HepG2 (cell line): ENCODE data around the gene CIAPIN1. TPM values are rescaled to one million over a fixed set of nuclear protein-coding genes. Genes with fewer than 3 reads are reported as not detected.
A peak's percentile ranks its signal among the peaks of the same experiment; 100 is the strongest.

Experiments
- EP300 ChIP-seq, 3 experiments: sonication (generic) in 1 of 3; formaldehyde crosslinking in 1 of 3; IDR thresholded peaks; 2 replicates each; pipeline versions ENCODE4 v1.5.1 to v1.6.1; 2011 to 2020; ENCODE audit warnings: low read depth in 2 of 3, low read length in 2 of 3, borderline replicate concordance in 1 of 3, improper control_type of control experiment in 1 of 3, mild to moderate bottlenecking in 1 of 3, missing genetic modification reagents in 1 of 3, moderate library complexity in 1 of 3
- FOXA1 ChIP-seq, 2 experiments: fragments of 450-650 bp in 1 of 2; sonication (generic) in 1 of 2; formaldehyde crosslinking in 1 of 2; IDR thresholded peaks; 2 replicates each; pipeline versions ENCODE4 v1.4.0 to v1.6.1; 2016 to 2020; ENCODE audit warnings: missing genetic modification reagents in 1 of 2
- HNRNPLL ChIP-seq: fragments of 200-400 bp; formaldehyde crosslinking; IDR thresholded peaks from 2 replicates; pipeline ENCODE4 v1.6.1; 2017; ENCODE audit warnings: mild to moderate bottlenecking, low read depth, low read length; ENCODE audit not compliant: poor library complexity, severe bottlenecking
- NFIC ChIP-seq: IDR thresholded peaks from 2 replicates; pipeline ENCODE4 v1.6.1; 2012; ENCODE audit warnings: mild to moderate bottlenecking, low read length, inconsistent platforms
- ZNF343 ChIP-seq: sonication (generic); formaldehyde crosslinking; IDR thresholded peaks from 2 replicates; pipeline ENCODE4 v1.4.0; 2020; ENCODE audit warnings: mild to moderate bottlenecking, missing genetic modification reagents
- ZNF552 ChIP-seq: sonication (generic); formaldehyde crosslinking; IDR thresholded peaks from 2 replicates; pipeline ENCODE4 v1.9.0; 2022; ENCODE audit warnings: missing genetic modification reagents, mild to moderate bottlenecking, borderline replicate concordance
- ZNF761 ChIP-seq: sonication (generic); formaldehyde crosslinking; conservative IDR thresholded peaks from 2 replicates; pipeline ENCODE4 v1.4.0; 2020; ENCODE audit warnings: mild to moderate bottlenecking, missing genetic modification reagents
- polyA plus RNA-seq, 8 experiments: library from polyadenylated mRNA; depleted of rRNA in 3 of 8; stranded (reverse) in 7 of 8; unstranded in 1 of 8; fragments of >200 nt; fragmentation: Illumina TruSeq in 4 of 8; extraction: Trizol in 4 of 8; gene quantifications; 2 replicates each; pipeline versions ENCODE4 v1.2.1 to v1.2.3, GENCODE V29; 2011 to 2016; ENCODE audit warnings: low read depth in 4 of 8, missing spikeins in 1 of 8, mixed read lengths in 1 of 8; ENCODE audit not compliant: insufficient read depth in 1 of 8
- total RNA-seq, 5 experiments: library from RNA; depleted of rRNA; stranded (reverse); fragments of >200 nt; fragmentation: Illumina TruSeq; extraction: Trizol; gene quantifications; 2 replicates each; pipeline ENCODE4 v1.2.3, GENCODE V29; 2016; ENCODE audit warnings: low read depth in 1 of 5
- TF ChIP-seq, protein P1 (sequence below): sonication (generic); formaldehyde crosslinking; IDR thresholded peaks from 2 replicates; pipeline ENCODE4 v1.5.0; 2020; ENCODE audit warnings: mild to moderate bottlenecking, missing genetic modification reagents, borderline replicate concordance
- TF ChIP-seq, protein P2 (sequence below): sonication (generic); formaldehyde crosslinking; IDR thresholded peaks from 2 replicates; pipeline ENCODE4 v1.4.0; 2020; ENCODE audit warnings: mild to moderate bottlenecking, missing genetic modification reagents
- TF ChIP-seq, protein P3 (sequence below): sonication (generic); formaldehyde crosslinking; IDR thresholded peaks from 2 replicates; pipeline ENCODE4 v1.4.0; 2020; ENCODE audit warnings: mild to moderate bottlenecking, missing genetic modification reagents
- TF ChIP-seq, protein P4 (sequence below): sonication (generic); formaldehyde crosslinking; IDR thresholded peaks from 2 replicates; pipeline ENCODE4 v1.8.1; 2023; ENCODE audit warnings: mild to moderate bottlenecking, missing genetic modification reagents

Gene CIAPIN1
- total and polyA plus RNA-seq, 2 of the 13 experiments (the other 11 are each of a cell fraction or from before 2014, with no cell fraction given), result 69.3 to 89.7 TPM

DNA sequence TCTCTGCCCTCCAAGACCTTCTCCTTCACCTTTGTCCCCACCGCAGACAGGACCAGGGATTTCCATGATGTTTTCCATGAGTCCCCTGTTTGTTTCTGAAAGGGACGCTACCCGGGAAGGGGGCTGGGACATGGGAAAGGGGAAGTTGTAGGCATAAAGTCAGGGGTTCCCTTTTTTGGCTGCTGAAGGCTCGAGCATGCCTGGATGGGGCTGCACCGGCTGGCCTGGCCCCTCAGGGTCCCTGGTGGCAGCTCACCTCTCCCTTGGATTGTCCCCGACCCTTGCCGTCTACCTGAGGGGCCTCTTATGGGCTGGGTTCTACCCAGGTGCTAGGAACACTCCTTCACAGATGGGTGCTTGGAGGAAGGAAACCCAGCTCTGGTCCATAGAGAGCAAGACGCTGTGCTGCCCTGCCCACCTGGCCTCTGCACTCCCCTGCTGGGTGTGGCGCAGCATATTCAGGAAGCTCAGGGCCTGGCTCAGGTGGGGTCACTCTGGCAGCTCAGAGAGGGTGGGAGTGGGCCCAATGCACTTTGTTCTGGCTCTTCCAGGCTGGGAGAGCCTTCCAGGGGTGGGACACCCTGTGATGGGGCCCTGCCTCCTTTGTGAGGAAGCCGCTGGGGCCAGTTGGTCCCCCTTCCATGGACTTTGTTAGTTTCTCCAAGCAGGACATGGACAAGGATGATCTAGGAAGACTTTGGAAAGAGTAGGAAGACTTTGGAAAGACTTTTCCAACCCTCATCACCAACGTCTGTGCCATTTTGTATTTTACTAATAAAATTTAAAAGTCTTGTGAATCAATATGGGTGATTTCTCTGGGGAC, 62.7 kb downstream of the CIAPIN1 start (continued):
- no peak for TF ChIP-seq FOXA1 (IDR thresholded peaks at IDR 0.05)
- TF ChIP-seq FOXA1 (CRISPR knock-in tag; IDR thresholded peaks at IDR 0.05), result 0 out of 2 replicates have a peak, but pooled peaks have one; percentile 10
- TF ChIP-seq, protein P1, sequence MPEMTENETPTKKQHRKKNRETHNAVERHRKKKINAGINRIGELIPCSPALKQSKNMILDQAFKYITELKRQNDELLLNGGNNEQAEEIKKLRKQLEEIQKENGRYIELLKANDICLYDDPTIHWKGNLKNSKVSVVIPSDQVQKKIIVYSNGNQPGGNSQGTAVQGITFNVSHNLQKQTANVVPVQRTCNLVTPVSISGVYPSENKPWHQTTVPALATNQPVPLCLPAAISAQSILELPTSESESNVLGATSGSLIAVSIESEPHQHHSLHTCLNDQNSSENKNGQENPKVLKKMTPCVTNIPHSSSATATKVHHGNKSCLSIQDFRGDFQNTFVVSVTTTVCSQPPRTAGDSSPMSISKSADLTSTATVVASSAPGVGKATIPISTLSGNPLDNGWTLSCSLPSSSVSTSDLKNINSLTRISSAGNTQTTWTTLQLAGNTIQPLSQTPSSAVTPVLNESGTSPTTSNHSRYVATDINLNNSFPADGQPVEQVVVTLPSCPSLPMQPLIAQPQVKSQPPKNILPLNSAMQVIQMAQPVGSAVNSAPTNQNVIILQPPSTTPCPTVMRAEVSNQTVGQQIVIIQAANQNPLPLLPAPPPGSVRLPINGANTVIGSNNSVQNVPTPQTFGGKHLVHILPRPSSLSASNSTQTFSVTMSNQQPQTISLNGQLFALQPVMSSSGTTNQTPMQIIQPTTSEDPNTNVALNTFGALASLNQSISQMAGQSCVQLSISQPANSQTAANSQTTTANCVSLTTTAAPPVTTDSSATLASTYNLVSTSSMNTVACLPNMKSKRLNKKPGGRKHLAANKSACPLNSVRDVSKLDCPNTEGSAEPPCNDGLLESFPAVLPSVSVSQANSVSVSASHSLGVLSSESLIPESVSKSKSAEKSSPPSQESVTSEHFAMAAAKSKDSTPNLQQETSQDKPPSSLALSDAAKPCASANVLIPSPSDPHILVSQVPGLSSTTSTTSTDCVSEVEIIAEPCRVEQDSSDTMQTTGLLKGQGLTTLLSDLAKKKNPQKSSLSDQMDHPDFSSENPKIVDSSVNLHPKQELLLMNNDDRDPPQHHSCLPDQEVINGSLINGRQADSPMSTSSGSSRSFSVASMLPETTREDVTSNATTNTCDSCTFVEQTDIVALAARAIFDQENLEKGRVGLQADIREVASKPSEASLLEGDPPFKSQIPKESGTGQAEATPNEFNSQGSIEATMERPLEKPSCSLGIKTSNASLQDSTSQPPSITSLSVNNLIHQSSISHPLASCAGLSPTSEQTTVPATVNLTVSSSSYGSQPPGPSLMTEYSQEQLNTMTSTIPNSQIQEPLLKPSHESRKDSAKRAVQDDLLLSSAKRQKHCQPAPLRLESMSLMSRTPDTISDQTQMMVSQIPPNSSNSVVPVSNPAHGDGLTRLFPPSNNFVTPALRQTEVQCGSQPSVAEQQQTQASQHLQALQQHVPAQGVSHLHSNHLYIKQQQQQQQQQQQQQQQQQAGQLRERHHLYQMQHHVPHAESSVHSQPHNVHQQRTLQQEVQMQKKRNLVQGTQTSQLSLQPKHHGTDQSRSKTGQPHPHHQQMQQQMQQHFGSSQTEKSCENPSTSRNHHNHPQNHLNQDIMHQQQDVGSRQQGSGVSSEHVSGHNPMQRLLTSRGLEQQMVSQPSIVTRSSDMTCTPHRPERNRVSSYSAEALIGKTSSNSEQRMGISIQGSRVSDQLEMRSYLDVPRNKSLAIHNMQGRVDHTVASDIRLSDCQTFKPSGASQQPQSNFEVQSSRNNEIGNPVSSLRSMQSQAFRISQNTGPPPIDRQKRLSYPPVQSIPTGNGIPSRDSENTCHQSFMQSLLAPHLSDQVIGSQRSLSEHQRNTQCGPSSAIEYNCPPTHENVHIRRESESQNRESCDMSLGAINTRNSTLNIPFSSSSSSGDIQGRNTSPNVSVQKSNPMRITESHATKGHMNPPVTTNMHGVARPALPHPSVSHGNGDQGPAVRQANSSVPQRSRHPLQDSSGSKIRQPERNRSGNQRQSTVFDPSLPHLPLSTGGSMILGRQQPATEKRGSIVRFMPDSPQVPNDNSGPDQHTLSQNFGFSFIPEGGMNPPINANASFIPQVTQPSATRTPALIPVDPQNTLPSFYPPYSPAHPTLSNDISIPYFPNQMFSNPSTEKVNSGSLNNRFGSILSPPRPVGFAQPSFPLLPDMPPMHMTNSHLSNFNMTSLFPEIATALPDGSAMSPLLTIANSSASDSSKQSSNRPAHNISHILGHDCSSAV (CRISPR knock-in tag), result 0 out of 2 replicates have a peak, but pooled peaks have one; percentile 21
- TF ChIP-seq, protein P2, sequence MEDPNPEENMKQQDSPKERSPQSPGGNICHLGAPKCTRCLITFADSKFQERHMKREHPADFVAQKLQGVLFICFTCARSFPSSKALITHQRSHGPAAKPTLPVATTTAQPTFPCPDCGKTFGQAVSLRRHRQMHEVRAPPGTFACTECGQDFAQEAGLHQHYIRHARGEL, result peak; percentile 95
- TF ChIP-seq ZNF343 (CRISPR knock-in tag), result peak; percentile 19; the same call in 1 of the 2 replicates
- 0 out of 2 replicates have a peak, but pooled peaks have one; percentile 56 for TF ChIP-seq ZNF761 (CRISPR knock-in tag)
- TF ChIP-seq, protein P3, sequence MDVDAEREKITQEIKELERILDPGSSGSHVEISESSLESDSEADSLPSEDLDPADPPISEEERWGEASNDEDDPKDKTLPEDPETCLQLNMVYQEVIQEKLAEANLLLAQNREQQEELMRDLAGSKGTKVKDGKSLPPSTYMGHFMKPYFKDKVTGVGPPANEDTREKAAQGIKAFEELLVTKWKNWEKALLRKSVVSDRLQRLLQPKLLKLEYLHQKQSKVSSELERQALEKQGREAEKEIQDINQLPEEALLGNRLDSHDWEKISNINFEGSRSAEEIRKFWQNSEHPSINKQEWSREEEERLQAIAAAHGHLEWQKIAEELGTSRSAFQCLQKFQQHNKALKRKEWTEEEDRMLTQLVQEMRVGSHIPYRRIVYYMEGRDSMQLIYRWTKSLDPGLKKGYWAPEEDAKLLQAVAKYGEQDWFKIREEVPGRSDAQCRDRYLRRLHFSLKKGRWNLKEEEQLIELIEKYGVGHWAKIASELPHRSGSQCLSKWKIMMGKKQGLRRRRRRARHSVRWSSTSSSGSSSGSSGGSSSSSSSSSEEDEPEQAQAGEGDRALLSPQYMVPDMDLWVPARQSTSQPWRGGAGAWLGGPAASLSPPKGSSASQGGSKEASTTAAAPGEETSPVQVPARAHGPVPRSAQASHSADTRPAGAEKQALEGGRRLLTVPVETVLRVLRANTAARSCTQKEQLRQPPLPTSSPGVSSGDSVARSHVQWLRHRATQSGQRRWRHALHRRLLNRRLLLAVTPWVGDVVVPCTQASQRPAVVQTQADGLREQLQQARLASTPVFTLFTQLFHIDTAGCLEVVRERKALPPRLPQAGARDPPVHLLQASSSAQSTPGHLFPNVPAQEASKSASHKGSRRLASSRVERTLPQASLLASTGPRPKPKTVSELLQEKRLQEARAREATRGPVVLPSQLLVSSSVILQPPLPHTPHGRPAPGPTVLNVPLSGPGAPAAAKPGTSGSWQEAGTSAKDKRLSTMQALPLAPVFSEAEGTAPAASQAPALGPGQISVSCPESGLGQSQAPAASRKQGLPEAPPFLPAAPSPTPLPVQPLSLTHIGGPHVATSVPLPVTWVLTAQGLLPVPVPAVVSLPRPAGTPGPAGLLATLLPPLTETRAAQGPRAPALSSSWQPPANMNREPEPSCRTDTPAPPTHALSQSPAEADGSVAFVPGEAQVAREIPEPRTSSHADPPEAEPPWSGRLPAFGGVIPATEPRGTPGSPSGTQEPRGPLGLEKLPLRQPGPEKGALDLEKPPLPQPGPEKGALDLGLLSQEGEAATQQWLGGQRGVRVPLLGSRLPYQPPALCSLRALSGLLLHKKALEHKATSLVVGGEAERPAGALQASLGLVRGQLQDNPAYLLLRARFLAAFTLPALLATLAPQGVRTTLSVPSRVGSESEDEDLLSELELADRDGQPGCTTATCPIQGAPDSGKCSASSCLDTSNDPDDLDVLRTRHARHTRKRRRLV (CRISPR knock-in tag), result peak; percentile 83; the same call in 1 of the 2 replicates
- TF ChIP-seq HNRNPLL, result peak; percentile 45
- TF ChIP-seq, protein P4, sequence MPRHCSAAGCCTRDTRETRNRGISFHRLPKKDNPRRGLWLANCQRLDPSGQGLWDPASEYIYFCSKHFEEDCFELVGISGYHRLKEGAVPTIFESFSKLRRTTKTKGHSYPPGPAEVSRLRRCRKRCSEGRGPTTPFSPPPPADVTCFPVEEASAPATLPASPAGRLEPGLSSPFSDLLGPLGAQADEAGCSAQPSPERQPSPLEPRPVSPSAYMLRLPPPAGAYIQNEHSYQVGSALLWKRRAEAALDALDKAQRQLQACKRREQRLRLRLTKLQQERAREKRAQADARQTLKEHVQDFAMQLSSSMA (CRISPR knock-in tag), result 0 out of 2 replicates have a peak, but pooled peaks have one; percentile 76
- no peak for TF ChIP-seq EP300 (IDR thresholded peaks at IDR 0.05; ENCODE audit: low read depth in 2 of 2, low read length in 2 of 2)
- TF ChIP-seq EP300 (CRISPR knock-in tag; IDR thresholded peaks at IDR 0.05; ENCODE audit: borderline replicate concordance), result no peak; the same call in 1 of the 2 replicates
- TF ChIP-seq NFIC, result 0 out of 2 replicates have a peak, but pooled peaks have one; percentile 33
- TF ChIP-seq ZNF552 (CRISPR knock-in tag), result 0 out of 2 replicates have a peak, but pooled peaks have one; percentile 47
